Stimulated activated CD4-positive, alpha-beta T cell treated with anti-CD3 and anti-CD28 coated beads, Interleukin-4, amount 100 ng/mL, for 4 hours (primary cell): ENCODE measurements around the gene GRIN2C.

ENCODE experiments used
- DNase-seq, 2 experiments: peaks; one replicate each; pipeline ENCODE4 v3.0.0-alpha.2; 2020

The GRIN2C gene

DNA sequence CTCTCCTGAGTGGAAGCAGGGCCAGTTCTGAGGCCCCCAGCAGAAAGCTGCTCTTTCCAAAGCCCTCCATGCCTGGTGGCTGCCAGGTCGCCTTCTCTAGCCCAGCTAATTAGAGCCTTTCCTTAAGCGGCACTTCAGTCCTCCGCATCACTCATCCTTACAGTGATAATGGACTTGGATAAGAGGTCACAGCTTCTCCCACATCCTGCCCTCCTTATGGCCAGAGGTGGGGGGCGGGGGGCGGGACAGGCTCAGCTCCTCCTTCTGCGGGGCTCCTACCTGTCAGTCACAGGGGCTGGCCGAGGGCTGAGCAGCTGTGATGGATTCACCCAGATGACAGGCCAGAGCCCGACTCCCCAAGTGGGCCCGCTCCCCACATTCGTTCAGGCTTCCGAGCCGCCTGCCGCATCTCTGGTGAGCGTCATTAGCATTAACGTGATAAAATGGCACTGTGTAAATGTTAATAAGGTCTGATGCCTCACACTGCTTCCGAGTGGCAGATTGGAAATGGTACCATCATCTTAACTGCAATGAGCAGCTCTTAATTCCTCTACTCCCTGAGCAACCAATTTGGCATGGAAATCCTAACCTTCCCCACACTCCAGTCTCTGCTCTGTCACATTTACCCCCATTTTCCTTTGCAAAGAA is 41.3 kb downstream of the GRIN2C start:
- DNase-seq: no peak

- no peak for DNase-seq
Measured at GRCh38 chr17:74816905-74817620, 42.6 kb downstream of the GRIN2C start.

- no peak for DNase-seq
Measured at GRCh38 chr17:74815550-74816370, 43.9 kb downstream of the GRIN2C start.

DNA sequence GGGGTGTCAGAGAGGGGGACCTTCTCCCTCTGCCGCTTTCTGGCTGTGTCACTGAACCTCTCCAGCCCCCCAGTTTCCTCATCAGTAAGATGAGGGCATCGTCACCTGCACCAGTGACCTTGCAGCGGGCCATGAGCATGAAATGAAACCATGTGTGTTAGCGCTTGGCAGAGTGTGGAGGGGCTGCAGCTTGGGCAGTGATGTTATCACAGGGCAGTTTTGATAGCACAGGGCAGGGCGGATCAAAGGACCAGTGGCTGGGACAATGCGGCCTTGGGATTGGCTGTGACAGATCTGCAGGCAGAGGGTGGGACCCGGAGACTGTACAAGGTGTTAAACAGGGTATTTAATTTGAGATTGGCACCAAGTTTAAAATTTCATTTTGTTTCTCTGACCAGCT is 44.6 kb downstream of the GRIN2C start:
- DNase-seq: no peak

DNA sequence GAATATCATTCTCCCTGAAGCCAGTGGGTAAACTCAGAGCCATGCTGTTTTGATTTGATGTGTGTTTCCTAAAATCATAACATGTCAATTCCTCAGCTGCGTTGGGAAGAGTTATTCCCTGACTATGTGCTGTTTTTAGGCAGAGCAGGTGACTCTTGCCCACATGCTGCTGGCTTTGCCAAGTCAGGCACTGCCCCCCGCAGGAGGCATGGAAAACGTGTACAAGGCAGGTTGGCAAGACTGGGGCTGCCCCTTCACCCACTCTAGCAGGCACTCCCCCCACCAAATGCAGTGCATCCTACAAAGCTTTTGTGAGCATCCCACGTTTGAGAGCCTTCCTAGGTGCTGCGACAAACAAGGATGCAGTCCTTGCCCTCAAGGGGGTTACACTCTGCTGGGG is 45.2 kb downstream of the GRIN2C start:
- DNase-seq: no peak

- no peak for DNase-seq
Measured at GRCh38 chr17:74812109-74813009, 47.3 kb downstream of the GRIN2C start.

- DNase-seq: no peak
Measured at GRCh38 chr17:74810699-74811485, 48.8 kb downstream of the GRIN2C start.

DNA sequence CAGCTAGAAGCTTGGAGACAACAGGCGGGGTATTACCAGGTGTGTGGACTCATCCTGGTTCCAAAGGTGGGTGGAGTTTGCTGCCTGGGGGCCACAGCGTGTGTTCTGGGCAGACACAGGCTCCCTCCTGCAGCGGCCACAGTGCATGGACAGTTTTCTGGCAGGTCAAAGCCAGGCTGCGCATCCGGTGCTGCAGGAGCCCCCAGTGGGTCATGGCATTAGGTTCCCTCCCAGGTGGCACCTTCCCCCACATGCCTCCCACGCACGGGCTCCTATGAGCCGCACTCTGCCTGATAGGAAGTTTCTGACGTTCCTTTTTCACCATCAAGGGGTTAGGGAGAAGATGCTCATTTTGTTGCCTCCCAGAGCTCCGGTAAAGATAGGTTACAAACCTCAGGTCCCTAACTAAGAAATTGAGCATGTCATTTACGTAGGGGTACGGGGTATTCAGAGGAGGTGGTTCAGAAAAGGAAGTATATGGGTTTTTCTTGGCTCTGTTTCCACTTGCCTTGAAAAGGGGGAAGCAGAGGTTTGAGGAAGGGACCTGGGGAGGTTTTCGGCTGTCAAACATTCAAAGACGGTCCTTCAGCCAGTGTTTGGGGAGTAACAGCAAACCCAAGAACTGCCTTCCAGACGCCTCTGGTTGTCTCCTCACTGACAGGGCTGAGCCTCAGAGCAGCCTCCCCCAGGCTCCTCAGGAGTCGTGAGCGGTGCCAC is 50.8 kb downstream of the GRIN2C start:
- DNase-seq: no peak

DNA sequence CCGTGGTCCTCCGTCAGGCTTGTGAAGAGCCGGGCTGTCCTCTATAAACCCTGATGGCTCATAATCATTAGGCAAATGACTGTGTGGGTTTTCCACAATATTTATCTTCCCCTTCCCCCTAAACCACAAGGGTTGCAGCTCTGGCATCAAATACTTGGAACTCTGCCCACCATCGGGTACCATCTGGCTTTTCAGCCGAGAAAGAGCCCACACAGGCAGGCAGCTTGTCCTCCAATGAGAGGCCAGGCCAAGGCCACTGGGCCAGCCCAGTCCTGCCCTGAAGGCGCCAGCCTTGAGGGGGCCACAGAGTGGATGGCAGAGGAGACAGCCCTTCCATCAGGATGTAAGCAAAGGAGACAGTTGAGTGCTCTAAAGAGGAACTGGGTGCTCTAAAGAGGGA is 51.8 kb downstream of the GRIN2C start:
- DNase-seq: no peak

DNA sequence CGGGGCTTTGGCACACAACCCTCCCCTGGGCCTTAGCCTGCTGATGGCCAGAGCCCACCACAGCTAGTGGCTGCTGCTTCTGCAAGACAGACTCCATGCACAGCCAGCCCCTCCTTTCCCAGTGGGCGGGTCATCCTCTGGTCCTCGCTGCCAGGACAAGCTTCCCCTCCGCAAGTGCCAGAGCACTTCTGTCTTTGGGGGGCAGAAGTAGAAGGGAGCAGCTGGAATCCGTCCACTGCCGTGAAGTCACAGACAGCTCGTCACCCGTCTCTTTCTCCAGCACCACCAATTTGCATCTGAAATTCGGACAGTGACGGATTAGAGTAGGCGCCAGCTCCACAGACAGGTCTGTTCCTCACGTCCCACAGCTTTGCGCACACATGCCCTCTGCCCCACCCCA is 52.2 kb downstream of the GRIN2C start:
- DNase-seq: no peak

- no peak for DNase-seq
Measured at GRCh38 chr17:74806334-74806733, 53.4 kb downstream of the GRIN2C start.

DNA sequence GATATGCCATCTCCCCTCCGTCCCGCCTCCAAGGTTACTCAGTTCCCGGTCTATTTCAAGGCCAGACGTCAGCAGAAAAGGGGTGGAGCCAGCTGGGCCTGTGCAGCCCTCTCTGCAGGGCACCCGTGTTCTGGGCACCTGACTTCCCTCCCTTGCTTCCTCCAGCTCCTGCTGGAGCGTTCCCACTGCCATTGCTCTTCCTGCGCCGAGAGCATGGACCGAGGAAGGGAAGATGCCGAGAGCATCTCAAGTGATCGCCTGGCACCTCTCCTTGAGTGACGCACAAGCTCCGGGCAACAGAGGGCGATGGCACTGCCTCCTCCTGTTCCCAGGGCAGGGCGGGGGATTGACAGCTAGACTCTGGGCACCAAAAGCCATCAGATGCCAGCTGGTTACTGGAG is 54.1 kb downstream of the GRIN2C start:
- no peak for DNase-seq

DNA sequence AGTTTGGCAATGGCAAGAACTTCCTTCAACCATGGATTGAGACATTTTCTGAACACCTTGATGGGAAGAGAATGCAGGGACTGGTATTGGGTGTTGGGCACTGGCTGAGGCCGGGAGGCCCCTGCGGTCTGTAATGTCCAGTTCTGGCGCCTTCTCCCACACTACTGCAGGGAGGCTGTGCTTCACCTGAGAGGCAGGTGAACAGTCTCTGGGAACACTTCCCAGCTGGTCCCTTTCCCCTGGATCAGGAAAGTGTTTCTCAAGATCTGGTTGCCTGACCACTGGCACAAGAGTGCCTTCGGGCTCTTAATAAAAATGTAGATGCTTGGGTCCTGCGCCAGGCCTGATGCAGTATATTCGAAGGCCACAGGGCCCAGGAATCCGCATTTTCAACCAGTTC is 55.0 kb downstream of the GRIN2C start:
- DNase-seq: no peak

DNA sequence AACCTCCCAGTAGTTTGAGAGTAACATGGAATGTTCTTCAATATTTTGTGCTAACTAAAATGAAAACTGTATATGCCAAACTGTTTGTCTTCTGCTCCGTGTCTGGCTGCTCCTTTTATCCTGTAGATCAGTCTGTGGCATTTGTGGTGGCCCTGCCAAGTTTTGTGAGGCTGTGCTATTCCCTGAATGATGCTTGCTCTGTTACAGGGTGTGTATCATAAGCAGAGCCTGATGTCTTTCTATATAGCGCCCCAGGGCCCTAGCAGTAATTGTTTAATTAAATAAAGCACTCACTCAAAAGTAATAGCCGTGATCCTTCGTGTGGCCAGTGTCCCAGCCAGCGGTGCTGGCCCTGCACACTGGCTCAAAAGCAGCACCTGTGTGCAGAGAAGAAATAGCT is 55.7 kb downstream of the GRIN2C start:
- DNase-seq: no peak

DNA sequence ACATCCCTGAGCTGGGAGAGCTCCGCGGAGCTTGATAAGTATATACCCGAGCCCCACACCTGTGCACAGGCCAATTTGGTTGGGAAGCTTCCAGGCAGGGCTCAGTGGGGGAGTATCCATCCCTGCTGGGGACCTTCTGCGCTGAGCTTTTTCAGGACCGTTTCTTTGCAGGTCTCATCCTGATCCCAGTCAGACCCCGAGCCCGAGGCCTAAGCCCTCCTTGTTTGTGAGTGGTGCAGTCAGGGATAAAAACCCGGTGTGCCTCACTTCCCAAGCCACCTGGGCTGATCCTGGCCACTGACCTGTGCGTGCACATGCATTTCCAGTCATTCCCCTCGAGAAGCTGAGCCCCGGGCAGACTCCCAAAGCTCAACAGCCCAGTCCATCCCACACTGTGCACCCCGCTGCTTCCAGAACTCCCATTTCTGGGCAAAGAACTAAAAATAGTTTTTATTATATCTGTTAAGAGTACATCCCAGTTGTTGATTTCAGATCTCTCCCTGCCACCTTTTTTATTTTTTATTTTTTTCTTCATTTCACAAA is 56.2 kb downstream of the GRIN2C start:
- no peak for DNase-seq

- DNase-seq: no peak
Measured at GRCh38 chr17:74801896-74802295, 57.8 kb downstream of the GRIN2C start.

DNA sequence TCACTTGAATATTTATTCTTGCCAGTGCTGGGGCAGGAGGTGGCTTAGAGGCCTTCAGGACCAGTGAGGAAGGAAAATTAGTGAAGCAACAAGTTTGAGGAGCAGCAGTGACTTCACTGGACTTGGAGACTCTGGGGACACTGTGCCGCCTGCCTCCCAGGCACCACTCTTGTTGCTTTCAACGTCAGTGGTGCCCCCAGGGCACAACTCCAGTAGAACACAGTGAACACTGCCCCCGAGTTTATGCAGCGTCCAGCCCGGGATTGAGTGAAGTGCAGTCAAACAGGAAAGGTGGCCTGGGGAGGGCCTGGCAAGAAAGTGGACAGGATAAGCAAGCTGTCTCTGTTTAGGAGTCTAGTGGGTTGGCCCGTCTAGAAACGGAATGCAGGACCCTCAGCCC is 59.2 kb downstream of the GRIN2C start:
- no peak for DNase-seq

DNA sequence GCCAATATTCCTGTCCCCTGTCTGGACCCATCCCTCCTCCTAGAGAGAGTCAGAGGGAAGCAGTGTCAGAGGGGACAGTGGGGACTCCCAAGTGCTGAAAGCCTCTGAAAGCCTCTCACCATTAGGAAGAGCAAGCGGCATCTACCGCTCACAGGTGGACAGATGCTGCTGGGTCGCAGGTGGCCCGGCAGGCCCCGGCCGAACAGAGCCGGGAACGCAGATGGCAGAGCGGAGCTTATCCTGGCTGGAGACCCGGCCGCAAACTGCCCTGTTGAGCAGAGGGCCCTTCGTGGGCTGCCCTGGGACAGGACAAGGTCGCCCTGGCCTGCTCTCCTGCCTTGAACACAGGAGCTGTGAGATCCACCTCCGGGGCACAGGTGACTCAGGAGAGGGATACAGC is 60.6 kb downstream of the GRIN2C start:
- no peak for DNase-seq

GRCh38 chr17:74798239-74798707 is 61.4 kb downstream of the GRIN2C start:
- DNase-seq: no peak

GRCh38 chr17:74797824-74798223 is 61.9 kb downstream of the GRIN2C start:
- no peak for DNase-seq

DNA sequence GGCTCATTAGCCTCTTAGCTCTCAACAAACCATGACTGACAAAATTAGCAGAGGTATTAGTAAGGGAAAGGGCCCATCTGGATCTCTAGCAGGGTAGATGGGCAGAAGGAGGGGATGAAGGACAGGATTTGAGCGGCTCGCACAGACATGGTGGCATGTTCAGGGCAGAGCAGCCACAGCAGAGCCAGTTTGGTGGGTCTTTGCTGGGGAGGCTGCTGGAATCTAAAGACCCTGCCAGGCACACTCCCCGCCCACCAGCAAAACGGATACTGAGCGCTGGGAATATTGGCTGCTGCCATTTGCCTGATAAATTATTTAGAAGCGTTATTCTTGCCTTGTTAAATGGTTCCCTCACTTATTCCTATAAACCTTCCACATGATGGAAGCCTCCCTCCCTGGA is 62.8 kb downstream of the GRIN2C start:
- DNase-seq: no peak
